ENCODE results near the gene CCL25.
"Not testable (repeated sequence)": the region's sequence is repeated elsewhere in the genome, so short reads cannot be mapped to it uniquely, and the experiment has no call there.

The CCL25 gene

GRCh38 chr19:8088752-8089663 lies 36.4 kb downstream of the CCL25 start:
- DNase-seq = no peak

- no peak for DNase-seq
Measured at GRCh38 chr19:8089664-8090601, 37.4 kb downstream of the CCL25 start.

- no peak for DNase-seq
Measured at GRCh38 chr19:8090950-8091349, 38.4 kb downstream of the CCL25 start.

- DNase-seq = no peak
Measured at GRCh38 chr19:8093740-8094139, 41.2 kb downstream of the CCL25 start.

GRCh38 chr19:8094336-8094735 lies 41.8 kb downstream of the CCL25 start:
- no peak for DNase-seq

GRCh38 chr19:8095354-8095886 lies 42.9 kb downstream of the CCL25 start:
- DNase-seq = no peak

GRCh38 chr19:8096071-8096470 lies 43.5 kb downstream of the CCL25 start:
- DNase-seq = no peak

- no peak for DNase-seq
Measured at GRCh38 chr19:8097198-8097597, 44.6 kb downstream of the CCL25 start.

GRCh38 chr19:8097681-8098567 lies 45.4 kb downstream of the CCL25 start:
- no peak for DNase-seq

GRCh38 chr19:8101311-8101710 lies 48.8 kb downstream of the CCL25 start:
- DNase-seq = no peak

GRCh38 chr19:8101910-8102309 lies 49.4 kb downstream of the CCL25 start:
- not testable (repeated sequence) for DNase-seq

GRCh38 chr19:8105471-8105870 lies 52.9 kb downstream of the CCL25 start:
- no peak for DNase-seq

GRCh38 chr19:8107301-8107903 lies 54.8 kb downstream of the CCL25 start:
- no peak for DNase-seq

- no peak for DNase-seq
Measured at GRCh38 chr19:8108560-8109445, 56.2 kb downstream of the CCL25 start.

GRCh38 chr19:8109455-8109854 lies 56.9 kb downstream of the CCL25 start:
- DNase-seq = no peak

GRCh38 chr19:8109890-8110662 lies 57.5 kb downstream of the CCL25 start:
- DNase-seq = no peak

GRCh38 chr19:8110931-8111330 lies 58.4 kb downstream of the CCL25 start:
- no peak for DNase-seq

GRCh38 chr19:8111376-8111775 lies 58.8 kb downstream of the CCL25 start:
- DNase-seq = no peak
